WTC11 (cell line): ENCODE measurements around the gene TMEM119. TPM values are rescaled to one million over a fixed set of nuclear protein-coding genes. Genes with fewer than 3 reads are reported as not detected.

Experiments
- ATAC-seq: fragments of 200-7000 bp; cut with Tn5 transposase; 2 replicates; pipeline ENCODE4 v1.10.0; 2021; ENCODE audit warnings: mild to moderate bottlenecking, moderate library complexity
- CTCF ChIA-PET: fragments of 300-600 bp; sonication (Branson Sonifier 250); formaldehyde crosslinking; loops from one replicate; lab custom pipeline; 2021; ENCODE audit warnings: antibody characterized with exemption; lab: Charles Lee
- POLR2A ChIA-PET: fragments of 350-600 bp; sonication (Branson Sonifier 250); formaldehyde crosslinking; loops from one replicate; lab custom pipeline; 2021; ENCODE audit warnings: antibody characterized with exemption; lab: Charles Lee
- DNase-seq: peaks from one replicate; pipeline ENCODE4 v3.0.0; 2021; ENCODE audit warnings: low spot score
- H3K27ac Mint-ChIP-seq: 2 replicates; pipeline ENCODE4 v1.8.0; 2021; ENCODE audit warnings: mixed read lengths
- H3K27me3 Mint-ChIP-seq: 2 replicates; pipeline ENCODE4 v1.8.0; 2021; ENCODE audit warnings: low read depth, mild to moderate bottlenecking, moderate library complexity, mixed read lengths
- H3K36me3 Mint-ChIP-seq: 2 replicates; pipeline ENCODE4 v1.8.0; 2021; ENCODE audit warnings: mixed read lengths
- H3K4me1 Mint-ChIP-seq: 2 replicates; pipeline ENCODE4 v1.8.0; 2022; ENCODE audit warnings: mixed read lengths
- H3K4me3 Mint-ChIP-seq: 2 replicates; pipeline ENCODE4 v1.8.0; 2021; ENCODE audit warnings: mild to moderate bottlenecking, moderate library complexity, mixed read lengths
- H3K9me3 Mint-ChIP-seq: 2 replicates; pipeline ENCODE4 v1.8.0; 2021; ENCODE audit warnings: mixed read lengths
- ELF4 ChIP-seq: sonication (generic); formaldehyde crosslinking; IDR thresholded peaks from 2 replicates; pipeline ENCODE4 v1.8.1; 2022; ENCODE audit warnings: low read depth, mild to moderate bottlenecking, moderate library complexity, missing genetic modification reagents
- PRDM15 ChIP-seq: sonication (generic); formaldehyde crosslinking; IDR thresholded peaks from 2 replicates; pipeline ENCODE4 v1.8.0; 2022; ENCODE audit warnings: missing genetic modification reagents
- ZNF121 ChIP-seq: sonication (generic); formaldehyde crosslinking; IDR thresholded peaks from 2 replicates; pipeline ENCODE4 v1.8.0; 2023; ENCODE audit warnings: missing genetic modification reagents
- ZNF532 ChIP-seq: fragments of 250-450 bp; sonication (Bioruptor Pico); IDR thresholded peaks from 2 replicates; pipeline ENCODE4 v1.9.0; 2021; ENCODE audit warnings: mild to moderate bottlenecking, borderline replicate concordance
- total RNA-seq: library from RNA; stranded (reverse); gene quantifications from 3 replicates; pipeline ENCODE4 v1.2.3, GENCODE V29; 2021
- TF ChIP-seq, protein P1 (sequence below): fragments of 250-450 bp; sonication (Bioruptor Pico); IDR thresholded peaks from 2 replicates; pipeline ENCODE4 v1.8.0; 2021; ENCODE audit warnings: mild to moderate bottlenecking
- TF ChIP-seq, protein P2 (sequence below): sonication (generic); formaldehyde crosslinking; IDR thresholded peaks from 2 replicates; pipeline ENCODE4 v1.8.1; 2022; ENCODE audit warnings: low read depth, missing genetic modification reagents, borderline replicate concordance

Gene TMEM119
- total RNA-seq, 1 experiment from 2014 or later, result 0.20 TPM

DNA sequence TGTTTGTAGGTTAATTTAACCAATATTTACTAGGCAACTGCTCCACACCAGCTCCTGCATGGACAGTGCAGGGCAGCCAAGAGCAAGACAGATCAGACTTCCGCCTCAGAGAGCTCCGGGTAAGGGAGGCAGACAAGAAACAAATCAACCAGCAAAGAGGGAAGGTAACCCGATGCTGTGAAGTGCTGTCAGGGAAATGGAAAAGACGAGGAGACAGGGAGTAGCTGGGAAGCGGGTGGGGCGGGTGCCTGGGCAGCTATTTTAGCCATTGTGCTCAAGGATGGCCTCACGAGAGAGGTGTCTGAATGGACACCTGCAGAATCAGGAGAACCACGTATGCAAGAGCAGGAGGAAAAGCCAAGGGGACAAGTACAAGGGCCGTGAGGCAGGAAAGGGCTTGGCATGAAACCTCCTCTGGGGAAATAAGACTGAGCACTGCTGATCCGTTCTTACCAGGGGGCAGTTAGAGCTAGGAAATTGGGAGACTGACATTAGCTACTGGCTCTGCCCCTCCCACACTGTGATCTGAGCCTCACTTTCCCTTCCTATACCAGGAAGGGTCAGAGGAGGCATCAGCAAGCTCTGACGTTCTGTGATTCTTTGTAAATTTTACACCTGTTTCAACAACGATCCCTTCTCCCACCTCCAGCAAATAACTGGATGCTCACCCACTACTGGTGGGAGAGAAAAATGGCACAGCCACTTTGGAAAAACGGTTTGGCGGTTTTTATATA lies 6.5 kb upstream of the TMEM119 start:
- peak overlapping the region; percentile 42; the same call in 1 of the 2 replicates for H3K27ac Mint-ChIP-seq
- POLR2A ChIA-PET, result no interaction called here
- CTCF ChIA-PET, result interaction anchor here (0.7 to 1.5 kb wide), 3 partner anchors 8 to 16 kb away, joined by 4 to 8 read pairs (median 5); no protein-coding TSS in a partner anchor
- ATAC-seq, result no peak
- TF ChIP-seq ZNF121 (CRISPR knock-in tag), result no peak
- TF ChIP-seq, protein P1, sequence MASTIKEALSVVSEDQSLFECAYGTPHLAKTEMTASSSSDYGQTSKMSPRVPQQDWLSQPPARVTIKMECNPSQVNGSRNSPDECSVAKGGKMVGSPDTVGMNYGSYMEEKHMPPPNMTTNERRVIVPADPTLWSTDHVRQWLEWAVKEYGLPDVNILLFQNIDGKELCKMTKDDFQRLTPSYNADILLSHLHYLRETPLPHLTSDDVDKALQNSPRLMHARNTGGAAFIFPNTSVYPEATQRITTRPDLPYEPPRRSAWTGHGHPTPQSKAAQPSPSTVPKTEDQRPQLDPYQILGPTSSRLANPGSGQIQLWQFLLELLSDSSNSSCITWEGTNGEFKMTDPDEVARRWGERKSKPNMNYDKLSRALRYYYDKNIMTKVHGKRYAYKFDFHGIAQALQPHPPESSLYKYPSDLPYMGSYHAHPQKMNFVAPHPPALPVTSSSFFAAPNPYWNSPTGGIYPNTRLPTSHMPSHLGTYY (CRISPR knock-in tag), result no peak
- TF ChIP-seq PRDM15 (CRISPR knock-in tag), result peak; percentile 55
- TF ChIP-seq, all 79 proteins: peak for 1
- peaks cover 12% of the 10 kb centered on the region for H3K4me1 Mint-ChIP-seq
- no peak overlapping the region for H3K4me3 Mint-ChIP-seq
- no peaks in the 10 kb centered on the region for H3K9me3 Mint-ChIP-seq
- no peak for DNase-seq
- H3K27me3 Mint-ChIP-seq, result no peaks in the 10 kb centered on the region
- no peaks in the 10 kb centered on the region for H3K36me3 Mint-ChIP-seq

DNA sequence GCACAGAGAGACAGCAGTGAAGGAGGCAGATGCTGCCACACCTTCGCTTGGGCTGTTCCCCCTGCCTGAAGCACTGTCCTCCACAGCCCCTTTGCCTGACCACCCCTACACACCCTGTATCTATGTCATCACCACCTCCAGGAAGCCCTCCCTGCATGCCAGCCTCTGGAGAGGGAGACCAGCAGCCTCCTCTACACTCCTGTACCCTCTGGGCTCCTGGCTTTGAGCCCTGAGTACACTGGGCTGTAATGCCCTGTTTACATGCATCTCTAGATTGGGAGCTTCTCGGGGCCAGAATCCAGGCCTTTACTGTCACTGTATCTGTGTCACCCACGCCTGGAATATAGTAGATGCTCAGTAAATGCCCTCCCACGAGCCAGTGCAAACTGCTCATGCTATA lies 5.9 kb upstream of the TMEM119 start:
- ChIA-PET CTCF (interaction anchor here (1.4 to 1.5 kb wide), 2 partner anchors 9 to 17 kb away, joined by 4 to 8 read pairs; no protein-coding TSS in a partner anchor), POLR2A (no interaction called here)

More for the DNA sequence above, 5.9 kb upstream of the TMEM119 start:
- no peaks in the 10 kb centered on the region for H3K36me3 Mint-ChIP-seq
- DNase-seq (no peak), ATAC-seq (no peak)
- H3K9me3 Mint-ChIP-seq, result no peaks in the 10 kb centered on the region
- no peak for TF ChIP-seq ELF4
- TF ChIP-seq ZNF532 (CRISPR knock-in tag), result no peak
- TF ChIP-seq, protein P2, sequence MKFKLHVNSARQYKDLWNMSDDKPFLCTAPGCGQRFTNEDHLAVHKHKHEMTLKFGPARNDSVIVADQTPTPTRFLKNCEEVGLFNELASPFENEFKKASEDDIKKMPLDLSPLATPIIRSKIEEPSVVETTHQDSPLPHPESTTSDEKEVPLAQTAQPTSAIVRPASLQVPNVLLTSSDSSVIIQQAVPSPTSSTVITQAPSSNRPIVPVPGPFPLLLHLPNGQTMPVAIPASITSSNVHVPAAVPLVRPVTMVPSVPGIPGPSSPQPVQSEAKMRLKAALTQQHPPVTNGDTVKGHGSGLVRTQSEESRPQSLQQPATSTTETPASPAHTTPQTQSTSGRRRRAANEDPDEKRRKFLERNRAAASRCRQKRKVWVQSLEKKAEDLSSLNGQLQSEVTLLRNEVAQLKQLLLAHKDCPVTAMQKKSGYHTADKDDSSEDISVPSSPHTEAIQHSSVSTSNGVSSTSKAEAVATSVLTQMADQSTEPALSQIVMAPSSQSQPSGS, result no peak
- H3K27ac Mint-ChIP-seq, result no peak overlapping the region; the same call in 1 of the 2 replicates
- no peak overlapping the region for H3K4me3 Mint-ChIP-seq
- peaks cover 12% of the 10 kb centered on the region for H3K4me1 Mint-ChIP-seq
- H3K27me3 Mint-ChIP-seq, result no peaks in the 10 kb centered on the region
